ENCODE data around the gene FLOT2.

The FLOT2 gene

DNA sequence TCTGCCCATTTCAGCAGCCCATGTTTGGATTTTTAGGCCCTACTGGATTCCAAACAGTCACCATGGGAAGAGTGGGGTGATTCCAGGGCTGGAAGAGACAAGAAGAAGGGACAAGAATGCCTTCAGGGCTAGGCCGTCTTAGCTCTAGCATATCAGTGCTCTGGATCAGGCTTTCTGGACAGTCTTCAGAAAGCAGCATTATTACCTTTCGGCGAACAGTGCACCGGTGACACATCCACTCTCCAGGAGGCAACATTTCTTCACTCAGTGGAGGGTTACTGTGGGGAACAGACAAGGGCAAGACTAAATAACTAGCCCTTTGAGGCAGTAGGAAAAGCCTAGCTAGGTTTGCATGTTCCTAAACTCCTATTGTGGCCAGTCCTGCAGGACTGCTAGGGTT lies 29.3 kb upstream of the FLOT2 start:
- DNase-seq (no peak), ATAC-seq (ENCODE audit: insufficient read depth, low read depth) (no peak)
- H3K27ac ChIP-seq (ENCODE audit: low read length), result peak overlapping the region; percentile 44; the same call in 1 of the 2 replicates
- no peak overlapping the region for H3K4me3 ChIP-seq (ENCODE audit: low read depth in 1 of 2, low read length in 2 of 2)
- H3K27me3 ChIP-seq (ENCODE audit: insufficient read depth, low read length, poor library complexity), result no peaks in the 10 kb centered on the region
- H3K9ac ChIP-seq (ENCODE audit: low read depth, low read length), result no peak overlapping the region
- no peak overlapping the region for H3K4me2 ChIP-seq (ENCODE audit: insufficient read depth, low read length)
- H2AFZ ChIP-seq (ENCODE audit: low read depth, low read length), result no peak overlapping the region
- peaks cover 84% of the 10 kb centered on the region for H3K79me2 ChIP-seq (ENCODE audit: insufficient read depth, low read length)
- peaks cover 65% of the 10 kb centered on the region for H4K20me1 ChIP-seq (ENCODE audit: insufficient read depth, low read length)
- H3K4me1 ChIP-seq (ENCODE audit: insufficient read depth, low read length), result peaks cover 27% of the 10 kb centered on the region
- no peak for TF ChIP-seq CTCF (IDR thresholded peaks at IDR 0.05; ENCODE audit: borderline replicate concordance, extremely low read depth, low read length, poor library complexity, severe bottlenecking)
- TF ChIP-seq EZH2 (IDR thresholded peaks at IDR 0.05; ENCODE audit: borderline replicate concordance, low read depth, low read length, severe bottlenecking), result no peak
- peaks cover 65% of the 10 kb centered on the region for H3K36me3 ChIP-seq (ENCODE audit: insufficient read depth, low read length)
- H3K9me3 ChIP-seq (ENCODE audit: insufficient read depth, low read length, severe bottlenecking), result no peaks in the 10 kb centered on the region

DNA sequence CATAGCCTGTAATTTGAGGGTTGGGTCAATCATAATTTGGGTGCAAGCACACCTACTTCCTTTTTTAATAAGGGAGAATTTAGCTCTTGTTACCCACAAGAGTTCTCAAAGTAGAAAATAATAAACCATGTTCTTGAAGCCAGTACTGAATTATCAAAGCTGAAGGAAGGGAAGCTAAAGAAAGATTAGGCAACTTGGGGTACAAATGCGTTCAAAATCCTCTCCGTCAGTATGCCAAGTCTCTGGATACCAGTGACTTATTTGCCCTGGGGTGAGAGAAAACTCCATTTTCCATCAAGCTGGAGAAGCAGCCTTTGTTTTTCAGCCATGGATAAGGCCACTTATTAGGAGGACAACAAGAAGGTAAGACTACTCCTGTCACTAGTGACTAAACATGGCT lies 28.8 kb upstream of the FLOT2 start:
- no peaks in the 10 kb centered on the region for H3K9me3 ChIP-seq (ENCODE audit: insufficient read depth, low read length, severe bottlenecking)
- H3K79me2 ChIP-seq (ENCODE audit: insufficient read depth, low read length), result peaks cover 80% of the 10 kb centered on the region
- peak overlapping the region; percentile 44; the same call in 1 of the 2 replicates for H3K27ac ChIP-seq (ENCODE audit: low read length)
- peaks cover 69% of the 10 kb centered on the region for H3K36me3 ChIP-seq (ENCODE audit: insufficient read depth, low read length)
- DNase-seq (no peak), ATAC-seq (ENCODE audit: insufficient read depth, low read depth) (no peak)
- H2AFZ ChIP-seq (ENCODE audit: low read depth, low read length), result no peak overlapping the region
- TF ChIP-seq EZH2 (IDR thresholded peaks at IDR 0.05; ENCODE audit: borderline replicate concordance, low read depth, low read length, severe bottlenecking), result no peak
- TF ChIP-seq CTCF (IDR thresholded peaks at IDR 0.05; ENCODE audit: borderline replicate concordance, extremely low read depth, low read length, poor library complexity, severe bottlenecking), result no peak
- no peaks in the 10 kb centered on the region for H3K27me3 ChIP-seq (ENCODE audit: insufficient read depth, low read length, poor library complexity)
- H3K4me2 ChIP-seq (ENCODE audit: insufficient read depth, low read length), result no peak overlapping the region
- peaks cover 27% of the 10 kb centered on the region for H3K4me1 ChIP-seq (ENCODE audit: insufficient read depth, low read length)
- no peak overlapping the region for H3K4me3 ChIP-seq (ENCODE audit: low read depth in 1 of 2, low read length in 2 of 2)
- peaks cover 63% of the 10 kb centered on the region for H4K20me1 ChIP-seq (ENCODE audit: insufficient read depth, low read length)
- no peak overlapping the region for H3K9ac ChIP-seq (ENCODE audit: low read depth, low read length)

DNA sequence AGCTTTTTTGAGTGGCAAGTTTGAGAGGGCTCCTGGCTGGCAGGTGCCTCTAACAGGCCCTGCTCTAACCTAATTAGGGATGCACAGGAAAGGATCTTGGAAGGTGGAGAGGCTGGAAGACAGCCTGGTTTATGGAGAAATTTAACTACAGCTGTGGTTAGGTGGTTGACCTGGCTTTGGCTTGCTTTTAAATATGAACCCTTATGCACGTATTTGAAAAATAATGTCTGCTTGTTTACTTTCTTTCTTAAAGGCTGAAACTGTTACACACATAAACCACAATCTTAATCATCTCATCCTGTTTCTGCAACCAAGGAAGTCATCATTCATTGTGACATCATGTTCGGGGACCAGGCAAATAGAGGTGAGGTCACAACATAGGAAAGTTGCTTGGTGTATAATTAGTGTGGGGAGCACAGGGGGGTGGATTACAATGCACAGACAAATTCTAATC lies 28.4 kb upstream of the FLOT2 start:
- Histone ChIP-seq H3K4me3 (ENCODE audit: low read depth in 1 of 2, low read length in 2 of 2) (no peak overlapping the region), H3K9ac (ENCODE audit: low read depth, low read length) (no peak overlapping the region), H3K4me1 (ENCODE audit: insufficient read depth, low read length) (peaks cover 27% of the 10 kb centered on the region), H3K79me2 (ENCODE audit: insufficient read depth, low read length) (peaks cover 76% of the 10 kb centered on the region), H3K27ac (ENCODE audit: low read length) (peak overlapping the region; percentile 44; the same call in 1 of the 2 replicates), H3K9me3 (ENCODE audit: insufficient read depth, low read length, severe bottlenecking) (no peaks in the 10 kb centered on the region), H4K20me1 (ENCODE audit: insufficient read depth, low read length) (peaks cover 63% of the 10 kb centered on the region), H2AFZ (ENCODE audit: low read depth, low read length) (no peak overlapping the region), H3K27me3 (ENCODE audit: insufficient read depth, low read length, poor library complexity) (no peaks in the 10 kb centered on the region), H3K4me2 (ENCODE audit: insufficient read depth, low read length) (no peak overlapping the region), H3K36me3 (ENCODE audit: insufficient read depth, low read length) (peaks cover 73% of the 10 kb centered on the region)
- DNase-seq (peak; percentile 18), ATAC-seq (ENCODE audit: insufficient read depth, low read depth) (peak; percentile 79)
- TF ChIP-seq EZH2 (IDR thresholded peaks at IDR 0.05; ENCODE audit: borderline replicate concordance, low read depth, low read length, severe bottlenecking) (no peak), CTCF (IDR thresholded peaks at IDR 0.05; ENCODE audit: borderline replicate concordance, extremely low read depth, low read length, poor library complexity, severe bottlenecking) (no peak)

GRCh38 chr17:28920201-28920600 lies 22.7 kb upstream of the FLOT2 start:
- Histone ChIP-seq H3K4me3 (ENCODE audit: low read depth in 1 of 2, low read length in 2 of 2) (no peak overlapping the region), H3K9me3 (ENCODE audit: insufficient read depth, low read length, severe bottlenecking) (no peaks in the 10 kb centered on the region), H3K36me3 (ENCODE audit: insufficient read depth, low read length) (peaks cover 96% of the 10 kb centered on the region), H3K27ac (ENCODE audit: low read length) (no peak overlapping the region), H3K4me1 (ENCODE audit: insufficient read depth, low read length) (no peaks in the 10 kb centered on the region), H3K79me2 (ENCODE audit: insufficient read depth, low read length) (peaks cover 19% of the 10 kb centered on the region), H3K27me3 (ENCODE audit: insufficient read depth, low read length, poor library complexity) (no peaks in the 10 kb centered on the region), H3K4me2 (ENCODE audit: insufficient read depth, low read length) (no peak overlapping the region), H4K20me1 (ENCODE audit: insufficient read depth, low read length) (peaks cover 11% of the 10 kb centered on the region), H2AFZ (ENCODE audit: low read depth, low read length) (no peak overlapping the region), H3K9ac (ENCODE audit: low read depth, low read length) (no peak overlapping the region)
- TF ChIP-seq EZH2 (IDR thresholded peaks at IDR 0.05; ENCODE audit: borderline replicate concordance, low read depth, low read length, severe bottlenecking) (no peak), CTCF (IDR thresholded peaks at IDR 0.05; ENCODE audit: borderline replicate concordance, extremely low read depth, low read length, poor library complexity, severe bottlenecking) (no peak)
- ATAC-seq (ENCODE audit: insufficient read depth, low read depth) (no peak), DNase-seq (no peak)
